Astrocyte (in vitro differentiated cells and primary cell): ENCODE measurements around the gene TRRAP. TPM values are rescaled to one million over a fixed set of nuclear protein-coding genes. Genes with fewer than 3 reads are reported as not detected.

Experiments used
- DNase-seq: peaks from one replicate; pipeline ENCODE4 v3.0.0-alpha.2; 2010; ENCODE audit warnings: low read depth
- FAIRE-seq: peaks from 2 replicates; lab custom pipeline; 2011; peaks lifted over from hg19 to GRCh38; lab: Jason Lieb, UNC
- H2AFZ ChIP-seq: 2 replicates; pipeline ENCODE4 v1.6.0; 2012; ENCODE audit warnings: low read depth, low read length, inconsistent platforms
- H3K27ac ChIP-seq: 2 replicates; pipeline ENCODE4 v1.5.1; 2011; ENCODE audit warnings: low read depth, low read length, inconsistent platforms
- H3K27me3 ChIP-seq: 2 replicates; pipeline ENCODE4 v1.6.0; 2011; ENCODE audit warnings: low read length, inconsistent platforms; ENCODE audit not compliant: insufficient read depth
- H3K36me3 ChIP-seq: 2 replicates; pipeline ENCODE4 v1.5.1; 2011; ENCODE audit warnings: low read length, inconsistent platforms; ENCODE audit not compliant: insufficient read depth
- H3K4me1 ChIP-seq: 2 replicates; pipeline ENCODE4 v1.5.1; 2011; ENCODE audit warnings: low read length, inconsistent platforms; ENCODE audit not compliant: insufficient read depth
- H3K4me2 ChIP-seq: 2 replicates; pipeline ENCODE4 v1.6.0; 2012; ENCODE audit warnings: low read length, inconsistent platforms
- H3K4me3 ChIP-seq: 2 replicates; pipeline ENCODE4 v1.5.1; 2011; ENCODE audit warnings: low read depth, mild to moderate bottlenecking, low read length, inconsistent platforms; ENCODE audit not compliant: insufficient read depth
- H3K79me2 ChIP-seq: 2 replicates; pipeline ENCODE4 v1.6.0; 2012; ENCODE audit warnings: mild to moderate bottlenecking, low read length, inconsistent platforms; ENCODE audit not compliant: insufficient read depth
- H3K9ac ChIP-seq: 2 replicates; pipeline ENCODE4 v1.6.0; 2012; ENCODE audit warnings: mild to moderate bottlenecking, low read length, inconsistent platforms
- H3K9me3 ChIP-seq: 2 replicates; pipeline ENCODE4 v1.5.1; 2012; ENCODE audit warnings: low read depth, mild to moderate bottlenecking, low read length, inconsistent platforms; ENCODE audit not compliant: insufficient read depth
- H4K20me1 ChIP-seq: 2 replicates; pipeline ENCODE4 v1.6.0; 2012; ENCODE audit warnings: low read length, inconsistent platforms; ENCODE audit not compliant: insufficient read depth
- H3K27ac Mint-ChIP-seq: one replicate; pipeline ENCODE4 v1.8.0; 2021; ENCODE audit warnings: mild to moderate bottlenecking, mixed read lengths; ENCODE audit not compliant: unreplicated experiment
- H3K27me3 Mint-ChIP-seq: one replicate; pipeline ENCODE4 v1.8.0; 2021; ENCODE audit warnings: low read depth, mixed read lengths; ENCODE audit not compliant: unreplicated experiment
- H3K36me3 Mint-ChIP-seq: one replicate; pipeline ENCODE4 v1.8.0; 2021; ENCODE audit warnings: low read depth, mixed read lengths; ENCODE audit not compliant: unreplicated experiment
- H3K4me1 Mint-ChIP-seq: one replicate; pipeline ENCODE4 v1.8.0; 2021; ENCODE audit warnings: low read depth, mixed read lengths; ENCODE audit not compliant: unreplicated experiment
- H3K4me3 Mint-ChIP-seq: one replicate; pipeline ENCODE4 v1.8.0; 2021; ENCODE audit warnings: mild to moderate bottlenecking, moderate library complexity, mixed read lengths; ENCODE audit not compliant: unreplicated experiment
- H3K9me3 Mint-ChIP-seq: one replicate; pipeline ENCODE4 v1.8.0; 2021; ENCODE audit warnings: mild to moderate bottlenecking, mixed read lengths; ENCODE audit not compliant: unreplicated experiment
- EZH2 ChIP-seq: IDR thresholded peaks from 2 replicates; pipeline ENCODE4 v1.6.1; 2012; ENCODE audit warnings: mild to moderate bottlenecking, low read length, inconsistent platforms; ENCODE audit not compliant: insufficient read depth
- total RNA-seq: library from RNA; stranded (reverse); gene quantifications from 2 replicates; pipeline ENCODE4 v1.2.1, GENCODE V29; 2021
- TF ChIP-seq, protein P1 (sequence below): IDR thresholded peaks from 2 replicates; pipeline ENCODE4 v1.5.1; 2011; ENCODE audit warnings: low read depth, mild to moderate bottlenecking, inconsistent platforms, low read length, moderate library complexity; ENCODE audit not compliant: insufficient read depth

Gene TRRAP
- total RNA-seq, 1 donor from 2014 or later = 33.5 TPM

DNA sequence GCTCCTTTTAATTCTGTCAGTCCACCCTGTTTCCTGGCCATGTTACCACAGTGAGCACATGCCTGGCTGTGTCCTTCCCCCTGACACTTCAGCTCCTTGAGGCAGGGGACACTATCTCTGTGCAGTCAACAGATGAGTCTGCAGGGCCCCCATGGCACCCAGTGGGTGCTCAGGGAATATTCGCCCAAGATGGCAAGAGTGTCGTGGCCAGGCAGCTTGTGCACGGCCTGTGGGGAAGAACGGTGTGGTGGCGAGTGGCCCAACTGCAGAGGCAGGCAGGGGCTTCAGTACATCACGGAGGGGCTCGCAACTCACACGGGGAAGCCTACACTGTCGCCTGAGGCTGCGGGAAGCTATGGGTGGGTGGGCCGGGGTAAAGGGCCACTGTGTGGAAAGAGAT, 91.1 kb downstream of the TRRAP start:
- TF ChIP-seq, protein P1, sequence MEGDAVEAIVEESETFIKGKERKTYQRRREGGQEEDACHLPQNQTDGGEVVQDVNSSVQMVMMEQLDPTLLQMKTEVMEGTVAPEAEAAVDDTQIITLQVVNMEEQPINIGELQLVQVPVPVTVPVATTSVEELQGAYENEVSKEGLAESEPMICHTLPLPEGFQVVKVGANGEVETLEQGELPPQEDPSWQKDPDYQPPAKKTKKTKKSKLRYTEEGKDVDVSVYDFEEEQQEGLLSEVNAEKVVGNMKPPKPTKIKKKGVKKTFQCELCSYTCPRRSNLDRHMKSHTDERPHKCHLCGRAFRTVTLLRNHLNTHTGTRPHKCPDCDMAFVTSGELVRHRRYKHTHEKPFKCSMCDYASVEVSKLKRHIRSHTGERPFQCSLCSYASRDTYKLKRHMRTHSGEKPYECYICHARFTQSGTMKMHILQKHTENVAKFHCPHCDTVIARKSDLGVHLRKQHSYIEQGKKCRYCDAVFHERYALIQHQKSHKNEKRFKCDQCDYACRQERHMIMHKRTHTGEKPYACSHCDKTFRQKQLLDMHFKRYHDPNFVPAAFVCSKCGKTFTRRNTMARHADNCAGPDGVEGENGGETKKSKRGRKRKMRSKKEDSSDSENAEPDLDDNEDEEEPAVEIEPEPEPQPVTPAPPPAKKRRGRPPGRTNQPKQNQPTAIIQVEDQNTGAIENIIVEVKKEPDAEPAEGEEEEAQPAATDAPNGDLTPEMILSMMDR = no peak
- no peak for TF ChIP-seq EZH2
- Mint-ChIP-seq H3K4me1 (no peaks in the 10 kb centered on the region), H3K27ac (no peak overlapping the region), H3K4me3 (no peak overlapping the region), H3K9me3 (no peaks in the 10 kb centered on the region), H3K36me3 (peaks cover 36% of the 10 kb centered on the region), H3K27me3 (no peaks in the 10 kb centered on the region)
- Histone ChIP-seq H4K20me1 (peaks cover 3% of the 10 kb centered on the region), H3K79me2 (no peaks in the 10 kb centered on the region), H3K27me3 (no peaks in the 10 kb centered on the region), H3K27ac (no peak overlapping the region), H3K9me3 (no peaks in the 10 kb centered on the region), H3K36me3 (peaks cover 64% of the 10 kb centered on the region), H3K9ac (no peak overlapping the region), H3K4me3 (no peak overlapping the region), H3K4me2 (no peak overlapping the region), H3K4me1 (no peaks in the 10 kb centered on the region), H2AFZ (no peak overlapping the region)
- DNase-seq (no peak), FAIRE-seq (no peak)

DNA sequence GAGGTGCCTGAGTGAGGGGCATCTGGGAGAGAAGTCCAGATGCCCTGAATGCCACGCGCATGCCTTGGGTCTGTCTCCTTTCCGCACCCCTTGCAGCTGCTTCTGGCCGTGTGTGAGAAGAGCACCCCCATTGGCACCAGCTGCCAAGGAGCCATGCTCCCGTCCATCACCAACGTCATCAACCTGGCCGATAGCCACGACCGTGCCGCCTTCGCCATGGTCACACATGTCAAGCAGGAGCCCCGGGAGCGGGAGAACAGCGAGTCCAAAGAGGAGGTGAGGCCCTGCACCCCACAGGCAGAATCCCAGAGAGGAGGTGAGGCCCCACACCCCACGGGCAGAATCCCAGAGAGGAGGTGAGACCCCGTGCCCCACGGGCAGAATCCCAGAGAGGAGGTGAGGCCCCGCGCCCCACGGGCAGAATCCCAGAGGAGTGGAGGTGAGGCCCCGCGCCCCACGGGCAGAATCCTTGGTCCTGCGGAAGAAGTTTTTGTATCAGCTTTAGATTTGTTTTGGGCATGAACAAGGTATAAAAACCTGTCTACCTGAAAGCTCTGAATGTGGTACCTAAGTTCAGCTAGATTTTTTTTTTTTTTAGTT, 91.8 kb downstream of the TRRAP start:
- Mint-ChIP-seq H3K27ac (no peak overlapping the region), H3K9me3 (no peaks in the 10 kb centered on the region), H3K27me3 (no peaks in the 10 kb centered on the region), H3K36me3 (peaks cover 35% of the 10 kb centered on the region), H3K4me3 (no peak overlapping the region), H3K4me1 (no peaks in the 10 kb centered on the region)
- TF ChIP-seq, protein P1 = no peak
- TF ChIP-seq EZH2 = no peak
- H3K9me3 ChIP-seq = no peaks in the 10 kb centered on the region
- no peaks in the 10 kb centered on the region for H3K79me2 ChIP-seq
- no peak overlapping the region for H3K4me2 ChIP-seq
- DNase-seq = no peak
- no peaks in the 10 kb centered on the region for H3K27me3 ChIP-seq
- no peak for FAIRE-seq
- no peak overlapping the region for H2AFZ ChIP-seq
- H3K9ac ChIP-seq = no peak overlapping the region
- H3K36me3 ChIP-seq = peaks cover 64% of the 10 kb centered on the region
- peaks cover 3% of the 10 kb centered on the region for H4K20me1 ChIP-seq
- no peak overlapping the region for H3K4me3 ChIP-seq
- no peak overlapping the region for H3K27ac ChIP-seq
- no peaks in the 10 kb centered on the region for H3K4me1 ChIP-seq

DNA sequence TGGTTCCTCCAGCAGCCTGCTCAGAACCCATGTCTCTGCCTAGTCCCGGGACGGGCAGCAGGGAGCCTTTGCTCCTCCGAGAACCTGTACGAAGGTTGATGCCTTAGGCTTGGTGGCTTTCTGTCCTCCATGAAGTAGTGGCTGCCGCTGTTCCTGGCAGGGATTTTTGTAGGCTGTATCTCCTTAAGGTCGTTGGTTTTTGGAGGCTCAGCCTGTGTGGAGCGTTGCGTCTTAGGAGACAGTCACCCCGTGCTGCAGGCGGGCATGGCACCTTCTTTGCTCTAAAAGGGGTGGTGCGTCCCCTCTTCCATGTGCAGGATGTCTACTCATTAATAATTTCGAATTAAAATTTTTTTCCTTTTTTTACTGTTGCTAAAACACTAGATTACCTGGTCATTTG, 92.5 kb downstream of the TRRAP start:
- Histone ChIP-seq H3K4me3 (no peak overlapping the region), H3K27ac (no peak overlapping the region), H2AFZ (no peak overlapping the region), H3K36me3 (peaks cover 58% of the 10 kb centered on the region), H4K20me1 (peaks cover 3% of the 10 kb centered on the region), H3K9ac (no peak overlapping the region), H3K4me1 (no peaks in the 10 kb centered on the region), H3K4me2 (no peak overlapping the region), H3K9me3 (no peaks in the 10 kb centered on the region), H3K27me3 (no peaks in the 10 kb centered on the region), H3K79me2 (no peaks in the 10 kb centered on the region)
- DNase-seq (no peak), FAIRE-seq (no peak)
- Mint-ChIP-seq H3K4me3 (no peak overlapping the region), H3K27ac (no peak overlapping the region), H3K36me3 (peaks cover 32% of the 10 kb centered on the region), H3K9me3 (no peaks in the 10 kb centered on the region), H3K4me1 (no peaks in the 10 kb centered on the region), H3K27me3 (no peaks in the 10 kb centered on the region)
- TF ChIP-seq, protein P1 = no peak
- no peak for TF ChIP-seq EZH2
